K562 (cell line): ENCODE data around the gene AGRP. TPM values are rescaled to one million over a fixed set of nuclear protein-coding genes. Genes with fewer than 3 reads are reported as not detected.

Experiments
- ARID3A ChIP-seq: IDR thresholded peaks from 2 replicates; pipeline ENCODE4 v1.6.1; 2012; ENCODE audit warnings: low read depth, low read length, improper control_type of control experiment, borderline replicate concordance
- ATF3 ChIP-seq, 2 experiments: fragments of 450-650 bp in 1 of 2; sonication (generic) in 1 of 2; formaldehyde crosslinking in 1 of 2; IDR thresholded peaks in 1 of 2; conservative IDR thresholded peaks in 1 of 2; 2 replicates each; pipeline versions ENCODE4 v1.6.1 to v1.8.1; 2016 to 2023; ENCODE audit warnings: mild to moderate bottlenecking in 2 of 2, moderate library complexity in 2 of 2, inconsistent platforms in 1 of 2, missing genetic modification reagents in 1 of 2
- FOXJ3 ChIP-seq: sonication (generic); formaldehyde crosslinking; IDR thresholded peaks from 2 replicates; pipeline ENCODE4 v1.4.0; 2020; ENCODE audit warnings: mild to moderate bottlenecking, missing genetic modification reagents
- HLTF ChIP-seq: fragments of 450-650 bp; IDR thresholded peaks from 2 replicates; pipeline ENCODE4 v1.6.1; 2016
- ILF3 ChIP-seq: fragments of 450-650 bp; IDR thresholded peaks from 2 replicates; pipeline ENCODE4 v1.6.1; 2018; ENCODE audit warnings: antibody characterized with exemption, mild to moderate bottlenecking, moderate library complexity, borderline replicate concordance
- LEF1 ChIP-seq: fragments of 450-650 bp; IDR thresholded peaks from 2 replicates; pipeline ENCODE4 v1.6.1; 2016; ENCODE audit warnings: mild to moderate bottlenecking
- NELFE ChIP-seq: IDR thresholded peaks from 2 replicates; pipeline ENCODE4 v1.6.1; 2011; ENCODE audit warnings: mild to moderate bottlenecking; ENCODE audit not compliant: insufficient read depth, insufficient read length
- POU5F1 ChIP-seq: fragments of 150-350 bp; IDR thresholded peaks from 2 replicates; pipeline ENCODE4 v1.6.1; 2014; ENCODE audit warnings: borderline replicate concordance, low read length, low read depth, mild to moderate bottlenecking; ENCODE audit not compliant: partially characterized antibody
- RFX5 ChIP-seq: IDR thresholded peaks from 2 replicates; pipeline ENCODE4 v1.6.1; 2011; ENCODE audit warnings: low read depth, mild to moderate bottlenecking, improper control_type of control experiment, low read length
- SFPQ ChIP-seq: fragments of 200-400 bp; formaldehyde crosslinking; IDR thresholded peaks from 2 replicates; pipeline ENCODE4 v1.6.1; 2017; ENCODE audit warnings: mild to moderate bottlenecking, low read depth, low read length, moderate library complexity
- SMAD3 ChIP-seq: fragments of 450-650 bp; formaldehyde crosslinking; conservative IDR thresholded peaks from 2 replicates; pipeline ENCODE4 v1.4.0; 2020; ENCODE audit warnings: mild to moderate bottlenecking
- ZBTB43 ChIP-seq: sonication (generic); formaldehyde crosslinking; IDR thresholded peaks from 2 replicates; pipeline ENCODE4 v1.8.0; 2023; ENCODE audit warnings: mild to moderate bottlenecking, missing genetic modification reagents
- ZC3H11A ChIP-seq: IDR thresholded peaks from 2 replicates; pipeline ENCODE4 v1.6.1; 2012; ENCODE audit warnings: low read depth, low read length, improper control_type of control experiment
- ZNF408 ChIP-seq: fragments of 250-450 bp; sonication (Bioruptor Pico); IDR thresholded peaks from 2 replicates; pipeline ENCODE4 v1.4.0; 2020; ENCODE audit warnings: low read depth, mild to moderate bottlenecking, moderate library complexity
- polyA plus RNA-seq, 8 experiments: library from polyadenylated mRNA; depleted of rRNA in 4 of 8; stranded (reverse) in 5 of 8; unstranded in 3 of 8; fragments of >200 nt; fragmentation: Nextera tagmentation in 2 of 8; fragmentation: Illumina TruSeq in 1 of 8; extraction: Ambion mirVana in 2 of 8; extraction: Trizol in 1 of 8; gene quantifications; 2 replicates each; pipeline versions ENCODE4 v1.2.1 to v1.2.3, GENCODE V29; 2011 to 2014; ENCODE audit warnings: inconsistent platforms in 1 of 8, missing spikeins in 1 of 8
- total RNA-seq, 7 experiments: library from RNA; depleted of rRNA in 6 of 7; stranded (reverse); fragments of >200 nt in 6 of 7; fragmentation: Illumina TruSeq in 2 of 7; extraction: Trizol in 2 of 7; gene quantifications; 2 replicates each; pipeline versions ENCODE4 v1.2.1 to v1.2.3, GENCODE V29; 2011 to 2021; ENCODE audit warnings: low replicate concordance in 1 of 7
- TF ChIP-seq, protein P1 (sequence below): fragments of 250-450 bp; sonication (Bioruptor Pico); IDR thresholded peaks from 2 replicates; pipeline ENCODE4 v1.4.0; 2020

AGRP gene
- total and polyA plus RNA-seq, 9 of the 15 experiments (the other 6 are each of a cell fraction or from before 2014, with no cell fraction given) = not detected

DNA sequence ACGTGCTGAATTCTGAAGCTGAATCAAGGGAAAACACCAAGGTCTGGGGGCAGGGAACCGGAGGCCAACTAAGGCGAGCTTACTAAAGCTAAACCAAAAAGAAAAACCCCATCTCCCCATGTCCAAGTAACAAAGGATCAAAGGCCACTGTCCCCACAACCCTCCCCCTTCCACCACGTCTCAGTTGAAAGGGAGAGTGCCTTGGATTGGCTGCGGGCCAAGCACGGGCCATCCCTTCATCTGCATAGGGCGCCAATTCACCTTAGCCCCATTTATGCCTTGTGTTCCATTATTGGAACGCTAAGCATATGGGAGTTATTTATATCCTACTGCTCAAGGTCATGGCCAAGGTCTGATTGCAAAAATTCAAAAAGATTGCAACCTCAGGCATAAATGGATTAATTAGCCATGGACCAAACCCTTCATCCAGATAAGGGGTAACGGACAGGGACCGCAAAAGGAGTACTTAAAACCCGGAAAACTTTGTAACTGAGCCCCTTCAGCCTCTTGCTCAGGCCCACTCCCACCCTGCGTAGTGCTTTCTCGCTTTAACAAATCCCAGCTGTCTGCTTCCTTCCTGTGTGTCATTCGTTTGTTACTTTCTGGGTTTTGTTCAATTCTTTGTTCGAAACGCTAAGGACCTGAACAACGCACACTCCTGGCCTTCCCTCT, 1.6 kb downstream of the AGRP start (continued):
- TF ChIP-seq ATF3 (IDR thresholded peaks at IDR 0.05) (no peak), ATF3 (CRISPR knock-in tag; conservative IDR thresholded peaks at IDR 0.05) (no peak), POU5F1 (no peak), ZNF408 (CRISPR knock-in tag) (no peak), LEF1 (peak; percentile 74; the same call in 1 of the 2 replicates), HLTF (peak; percentile 78; the same call in 1 of the 2 replicates), ZBTB43 (no peak), SMAD3 (CRISPR knock-in tag) (no peak), RFX5 (no peak), ILF3 (no peak), FOXJ3 (CRISPR knock-in tag) (no peak), ARID3A (no peak), ZC3H11A (no peak), SFPQ (no peak), NELFE (no peak)
- TF ChIP-seq, protein P1, sequence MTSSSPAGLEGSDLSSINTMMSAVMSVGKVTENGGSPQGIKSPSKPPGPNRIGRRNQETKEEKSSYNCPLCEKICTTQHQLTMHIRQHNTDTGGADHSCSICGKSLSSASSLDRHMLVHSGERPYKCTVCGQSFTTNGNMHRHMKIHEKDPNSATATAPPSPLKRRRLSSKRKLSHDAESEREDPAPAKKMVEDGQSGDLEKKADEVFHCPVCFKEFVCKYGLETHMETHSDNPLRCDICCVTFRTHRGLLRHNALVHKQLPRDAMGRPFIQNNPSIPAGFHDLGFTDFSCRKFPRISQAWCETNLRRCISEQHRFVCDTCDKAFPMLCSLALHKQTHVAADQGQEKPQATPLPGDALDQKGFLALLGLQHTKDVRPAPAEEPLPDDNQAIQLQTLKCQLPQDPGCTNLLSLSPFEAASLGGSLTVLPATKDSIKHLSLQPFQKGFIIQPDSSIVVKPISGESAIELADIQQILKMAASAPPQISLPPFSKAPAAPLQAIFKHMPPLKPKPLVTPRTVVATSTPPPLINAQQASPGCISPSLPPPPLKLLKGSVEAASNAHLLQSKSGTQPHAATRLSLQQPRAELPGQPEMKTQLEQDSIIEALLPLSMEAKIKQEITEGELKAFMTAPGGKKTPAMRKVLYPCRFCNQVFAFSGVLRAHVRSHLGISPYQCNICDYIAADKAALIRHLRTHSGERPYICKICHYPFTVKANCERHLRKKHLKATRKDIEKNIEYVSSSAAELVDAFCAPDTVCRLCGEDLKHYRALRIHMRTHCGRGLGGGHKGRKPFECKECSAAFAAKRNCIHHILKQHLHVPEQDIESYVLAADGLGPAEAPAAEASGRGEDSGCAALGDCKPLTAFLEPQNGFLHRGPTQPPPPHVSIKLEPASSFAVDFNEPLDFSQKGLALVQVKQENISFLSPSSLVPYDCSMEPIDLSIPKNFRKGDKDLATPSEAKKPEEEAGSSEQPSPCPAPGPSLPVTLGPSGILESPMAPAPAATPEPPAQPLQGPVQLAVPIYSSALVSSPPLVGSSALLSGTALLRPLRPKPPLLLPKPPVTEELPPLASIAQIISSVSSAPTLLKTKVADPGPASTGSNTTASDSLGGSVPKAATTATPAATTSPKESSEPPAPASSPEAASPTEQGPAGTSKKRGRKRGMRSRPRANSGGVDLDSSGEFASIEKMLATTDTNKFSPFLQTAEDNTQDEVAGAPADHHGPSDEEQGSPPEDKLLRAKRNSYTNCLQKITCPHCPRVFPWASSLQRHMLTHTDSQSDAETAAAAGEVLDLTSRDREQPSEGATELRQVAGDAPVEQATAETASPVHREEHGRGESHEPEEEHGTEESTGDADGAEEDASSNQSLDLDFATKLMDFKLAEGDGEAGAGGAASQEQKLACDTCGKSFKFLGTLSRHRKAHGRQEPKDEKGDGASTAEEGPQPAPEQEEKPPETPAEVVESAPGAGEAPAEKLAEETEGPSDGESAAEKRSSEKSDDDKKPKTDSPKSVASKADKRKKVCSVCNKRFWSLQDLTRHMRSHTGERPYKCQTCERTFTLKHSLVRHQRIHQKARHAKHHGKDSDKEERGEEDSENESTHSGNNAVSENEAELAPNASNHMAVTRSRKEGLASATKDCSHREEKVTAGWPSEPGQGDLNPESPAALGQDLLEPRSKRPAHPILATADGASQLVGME (CRISPR knock-in tag) = no peak
